PC-3 (cell line): ENCODE measurements around the gene DRD3. TPM values are rescaled to one million over a fixed set of nuclear protein-coding genes. Genes with fewer than 3 reads are reported as not detected.

Experiments
- ATAC-seq: fragments of 200-7000 bp; cut with Tn5 transposase; 2 replicates; pipeline ENCODE4 v1.9.1; 2020; ENCODE audit warnings: mild to moderate bottlenecking, moderate library complexity
- Bru-seq: library from RNA; stranded (reverse); fragments of 400-500 nt; gene quantifications from one replicate; lab custom pipeline; 2021; lab: Mats Ljungman, UMichigan
- BruChase-seq, 2 experiments: library from RNA; stranded (reverse); fragments of 400-500 nt; gene quantifications; one replicate each; lab custom pipeline; 2021; lab: Mats Ljungman, UMichigan
- BruUV-seq: library from RNA; stranded (reverse); fragments of 400-500 nt; replicated peaks from 2 replicates; lab custom pipeline; 2021; lab: Mats Ljungman, UMichigan
- CTCF ChIA-PET: fragments of 300-600 bp; sonication (Branson Sonifier 250); formaldehyde crosslinking; loops from one replicate; lab custom pipeline; 2022; ENCODE audit warnings: antibody characterized with exemption; lab: Charles Lee
- POLR2A ChIA-PET: fragments of 300-600 bp; sonication (Branson Sonifier 250); formaldehyde crosslinking; loops from one replicate; lab custom pipeline; 2022; ENCODE audit warnings: antibody characterized with exemption; ENCODE audit not compliant: unreplicated experiment; lab: Charles Lee
- DNase-seq: peaks from one replicate; pipeline ENCODE4 v3.0.0-alpha.2; 2015
- H2AFZ ChIP-seq: fragments of 300-600 bp; sonication (generic); 2 replicates; pipeline ENCODE4 v1.6.0; 2016; ENCODE audit warnings: antibody characterized with exemption, low read length
- H3F3A ChIP-seq: fragments of 300-600 bp; sonication (generic); one replicate; pipeline ENCODE4 v1.6.0; 2017; ENCODE audit warnings: antibody characterized with exemption, low read length, control low read depth, mild to moderate bottlenecking; ENCODE audit not compliant: unreplicated experiment
- H3K27ac ChIP-seq: fragments of 300-600 bp; sonication (generic); 2 replicates; pipeline ENCODE4 v1.5.1; 2016; ENCODE audit warnings: mild to moderate bottlenecking, low read length
- H3K27me3 ChIP-seq: fragments of 300-600 bp; sonication (generic); 2 replicates; pipeline ENCODE4 v1.6.1; 2016; ENCODE audit warnings: low read length, mixed read lengths
- H3K36me3 ChIP-seq: fragments of 300-600 bp; sonication (generic); 2 replicates; pipeline ENCODE4 v1.6.1; 2016; ENCODE audit warnings: low read depth, mixed run types, low read length, mixed read lengths
- H3K4me1 ChIP-seq: fragments of 300-600 bp; sonication (generic); 2 replicates; pipeline ENCODE4 v1.5.1; 2016; ENCODE audit warnings: low read length; ENCODE audit not compliant: insufficient read depth
- H3K4me2 ChIP-seq: fragments of 300-600 bp; sonication (generic); 2 replicates; pipeline ENCODE4 v1.6.0; 2016; ENCODE audit warnings: low read length
- H3K4me3 ChIP-seq: fragments of 300-600 bp; sonication (generic); 2 replicates; pipeline ENCODE4 v1.5.1; 2016; ENCODE audit warnings: mild to moderate bottlenecking, low read length, mixed read lengths
- H3K79me2 ChIP-seq: fragments of 300-600 bp; sonication (generic); 2 replicates; pipeline ENCODE4 v1.6.1; 2017; ENCODE audit warnings: low read length, mixed read lengths
- H3K9ac ChIP-seq: fragments of 300-600 bp; sonication (generic); 2 replicates; pipeline ENCODE4 v1.6.0; 2016; ENCODE audit warnings: mild to moderate bottlenecking, low read length
- H3K9me2 ChIP-seq: fragments of 300-600 bp; sonication (generic); replicated peaks from 2 replicates; pipeline ENCODE4 v1.6.1; 2016; ENCODE audit warnings: mixed run types, low read length, mixed read lengths
- H3K9me3 ChIP-seq: fragments of 300-600 bp; sonication (generic); 2 replicates; pipeline ENCODE4 v1.6.1; 2016; ENCODE audit warnings: low read length, mixed read lengths
- H4K20me1 ChIP-seq: fragments of 300-600 bp; sonication (generic); 2 replicates; pipeline ENCODE4 v1.6.1; 2016; ENCODE audit warnings: low read length, mixed read lengths
- CTCF ChIP-seq: fragments of 300-600 bp; sonication (generic); conservative IDR thresholded peaks from 2 replicates; pipeline ENCODE4 v1.5.1; 2017; ENCODE audit warnings: antibody characterized with exemption, low read depth, mild to moderate bottlenecking, low read length
- EZH2 ChIP-seq: fragments of 300-600 bp; sonication (generic); IDR thresholded peaks from one replicate; pipeline ENCODE4 v1.6.1; 2017; ENCODE audit warnings: antibody characterized with exemption, mild to moderate bottlenecking, low read length; ENCODE audit not compliant: unreplicated experiment
- EZH2phosphoT487 ChIP-seq: fragments of 300-600 bp; sonication (generic); IDR thresholded peaks from 2 replicates; pipeline ENCODE4 v1.6.1; 2018; ENCODE audit warnings: mild to moderate bottlenecking, antibody characterized with exemption, low read length, borderline replicate concordance
- intact Hi-C: fragments of 100-400 bp; cut with micrococcal nuclease; formaldehyde crosslinking; loops from 2 replicates; pipeline ENCODE4 v1.9.0; 2023
- long read RNA-seq: library from polyadenylated mRNA; unstranded; transcript quantifications from one replicate; pipeline ENCODE4 v2.0.0, GENCODE V29; 2021; ENCODE audit not compliant: unreplicated experiment
- total RNA-seq: library from RNA; depleted of rRNA; stranded (reverse); fragments of >200 nt; gene quantifications from 2 replicates; pipeline ENCODE4 v1.2.3, GENCODE V29; 2014; rRNA removed

Gene DRD3
- total RNA-seq (not detected in 2 replicates), Bru-seq, nascent RNA (percentile 1 among the genes with signal in this experiment), BruChase-seq, experiment 1, labeled RNA remaining after a 6-hour chase (not detected), BruChase-seq, experiment 2, labeled RNA remaining after a 2-hour chase (percentile 3 among the genes with signal in this experiment)
- long read RNA-seq, result 0 reads

- POLR2A ChIA-PET, result no interaction called here
Measured at GRCh38 chr3:114178770-114179368, at the start of gene DRD3. TSS of gene DRD3 (minus strand) at chr3:114179052. CDS start at chr3:114171992, 7,060 bp downstream.

GRCh38 chr3:114227076-114227475 lies 48.2 kb upstream of the DRD3 start:
- TF ChIP-seq CTCF (no peak), EZH2 (no peak), EZH2phosphoT487 (no peak)
- intact Hi-C loops, result no loop called here

More at GRCh38 chr3:114178770-114179368, at the start of gene DRD3:
- H3K36me3 ChIP-seq, result no peaks in the 10 kb centered on the region
- H4K20me1 ChIP-seq, result no peaks in the 10 kb centered on the region
- TF ChIP-seq EZH2, result no peak
- TF ChIP-seq CTCF, result no peak
- no peak for TF ChIP-seq EZH2phosphoT487
- intact Hi-C loops, result loop anchor here (1.0 kb wide), 1 partner anchor 27 kb away; no protein-coding TSS in a partner anchor
- H3K9me2 ChIP-seq, result no peaks in the 10 kb centered on the region
- H3F3A ChIP-seq, result no peaks in the 10 kb centered on the region
- CTCF ChIA-PET, result interaction anchor here (0.6 to 1.0 kb wide), 3 partner anchors 26 to 256 kb away, joined by 3 to 4 read pairs (median 4); no protein-coding TSS in a partner anchor
- ATAC-seq (0 out of 2 replicates have a peak, but pooled peaks have one; percentile 45), DNase-seq (peak; percentile 30)
- no peak within 1 kb of the TSS for H3K4me2 ChIP-seq
- no peaks in the 10 kb centered on the region for H3K4me1 ChIP-seq
- no TSS peak for BruUV-seq
- no peaks in the 10 kb centered on the region for H3K9me3 ChIP-seq
- H2AFZ ChIP-seq, result no peak within 1 kb of the TSS
- peaks cover 20% of the 10 kb centered on the region; the same call in 1 of the 2 replicates for H3K27me3 ChIP-seq
- H3K9ac ChIP-seq, result no peak within 1 kb of the TSS
- no peak within 1 kb of the TSS for H3K27ac ChIP-seq
- no peak within 1 kb of the TSS for H3K4me3 ChIP-seq
- H3K79me2 ChIP-seq, result no peaks in the 10 kb centered on the region

GRCh38 chr3:114226313-114226712 lies 47.5 kb upstream of the DRD3 start:
- BruUV-seq, result no TSS peak
- no peak overlapping the region for H3K27ac ChIP-seq
- H3K4me3 ChIP-seq, result no peak overlapping the region
- H3K9ac ChIP-seq, result no peak overlapping the region
- H4K20me1 ChIP-seq, result no peaks in the 10 kb centered on the region
- H3K79me2 ChIP-seq, result no peaks in the 10 kb centered on the region
- peaks cover 7% of the 10 kb centered on the region for H3K9me3 ChIP-seq
- H3K4me1 ChIP-seq, result no peaks in the 10 kb centered on the region
- H3K4me2 ChIP-seq, result no peak overlapping the region
- intact Hi-C loops, result no loop called here
- ChIA-PET CTCF (no interaction called here), POLR2A (no interaction called here)
- H3K27me3 ChIP-seq, result no peaks in the 10 kb centered on the region; the same call in 1 of the 2 replicates
- H3K36me3 ChIP-seq, result no peaks in the 10 kb centered on the region
- H2AFZ ChIP-seq, result no peak overlapping the region
- TF ChIP-seq EZH2phosphoT487 (no peak), CTCF (no peak), EZH2 (no peak)
- no peaks in the 10 kb centered on the region for H3K9me2 ChIP-seq
- ATAC-seq (no peak), DNase-seq (no peak)
- no peaks in the 10 kb centered on the region for H3F3A ChIP-seq

More at GRCh38 chr3:114227076-114227475, 48.2 kb upstream of the DRD3 start:
- Histone ChIP-seq H3K4me3 (no peak overlapping the region), H3K79me2 (no peaks in the 10 kb centered on the region), H3K4me2 (no peak overlapping the region), H3K9ac (no peak overlapping the region), H4K20me1 (no peaks in the 10 kb centered on the region), H3K4me1 (no peaks in the 10 kb centered on the region), H3K36me3 (no peaks in the 10 kb centered on the region), H2AFZ (no peak overlapping the region), H3K9me3 (peaks cover 7% of the 10 kb centered on the region), H3F3A (no peaks in the 10 kb centered on the region), H3K27ac (no peak overlapping the region), H3K9me2 (no peaks in the 10 kb centered on the region), H3K27me3 (no peaks in the 10 kb centered on the region; the same call in 1 of the 2 replicates)
- ATAC-seq (no peak), DNase-seq (no peak)
- POLR2A ChIA-PET, result no interaction called here
- CTCF ChIA-PET, result no interaction called here
- BruUV-seq, result no TSS peak
